Spleen (tissue), 7 donors: ENCODE measurements around the gene SERHL2.
"Not testable (repeated sequence)": the region's sequence is repeated elsewhere in the genome, so short reads cannot be mapped to it uniquely, and the experiment has no call there.

Source experiments
- POLR2A ChIP-seq, 3 donors: fragments of 450-650 bp; IDR thresholded peaks; one replicate each; pipeline ENCODE4 v1.5.1; 2017; ENCODE audit warnings: antibody characterized with exemption in 3 of 3, mild to moderate bottlenecking in 1 of 3
- TF ChIP-seq, protein P1 (sequence below), 11 experiments: fragments of 200-600 bp in 7 of 11; fragments of 450-650 bp in 4 of 11; sonication (generic) in 4 of 11; IDR thresholded peaks in 8 of 11; conservative IDR thresholded peaks in 3 of 11; 1 replicate in 7 of 11; 2 replicates in 4 of 11; pipeline versions ENCODE4 v1.4.0 to v1.8.0; 2016 to 2021; ENCODE audit warnings: antibody characterized with exemption in 11 of 11, inconsistent platforms in 4 of 11, mild to moderate bottlenecking in 1 of 11
- donor health status: DM: no; HTN: no; CAD: no; lungs with moderate emphysema.
- donor health status: DM: no; HTN: no; CAD: no.
- donor health status: DM: no; HTN: no; CAD: no.

DNA sequence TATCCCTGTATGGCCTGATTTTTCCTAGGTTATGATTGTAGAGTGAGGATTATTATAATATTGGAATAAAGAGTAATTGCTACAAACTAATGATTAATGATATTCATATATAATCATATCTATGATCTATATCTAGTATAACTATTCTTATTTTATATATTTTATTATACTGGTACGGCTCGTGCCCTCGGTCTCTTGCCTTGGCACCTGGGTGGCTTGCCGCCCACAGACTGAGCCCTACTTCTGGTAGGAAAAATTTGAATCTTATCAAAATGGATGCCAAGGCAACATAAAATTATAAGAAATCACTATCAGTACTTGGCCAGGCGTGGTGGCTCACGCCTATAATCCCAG, 1.5 kb upstream of the SERHL2 start:
- TF ChIP-seq POLR2A (IDR thresholded peaks at IDR 0.05): not testable (repeated sequence)
- TF ChIP-seq, protein P1, sequence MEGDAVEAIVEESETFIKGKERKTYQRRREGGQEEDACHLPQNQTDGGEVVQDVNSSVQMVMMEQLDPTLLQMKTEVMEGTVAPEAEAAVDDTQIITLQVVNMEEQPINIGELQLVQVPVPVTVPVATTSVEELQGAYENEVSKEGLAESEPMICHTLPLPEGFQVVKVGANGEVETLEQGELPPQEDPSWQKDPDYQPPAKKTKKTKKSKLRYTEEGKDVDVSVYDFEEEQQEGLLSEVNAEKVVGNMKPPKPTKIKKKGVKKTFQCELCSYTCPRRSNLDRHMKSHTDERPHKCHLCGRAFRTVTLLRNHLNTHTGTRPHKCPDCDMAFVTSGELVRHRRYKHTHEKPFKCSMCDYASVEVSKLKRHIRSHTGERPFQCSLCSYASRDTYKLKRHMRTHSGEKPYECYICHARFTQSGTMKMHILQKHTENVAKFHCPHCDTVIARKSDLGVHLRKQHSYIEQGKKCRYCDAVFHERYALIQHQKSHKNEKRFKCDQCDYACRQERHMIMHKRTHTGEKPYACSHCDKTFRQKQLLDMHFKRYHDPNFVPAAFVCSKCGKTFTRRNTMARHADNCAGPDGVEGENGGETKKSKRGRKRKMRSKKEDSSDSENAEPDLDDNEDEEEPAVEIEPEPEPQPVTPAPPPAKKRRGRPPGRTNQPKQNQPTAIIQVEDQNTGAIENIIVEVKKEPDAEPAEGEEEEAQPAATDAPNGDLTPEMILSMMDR (IDR thresholded peaks at IDR 0.05 in 8 of 11, conservative IDR thresholded peaks at IDR 0.05 in 3 of 11): peak in 3 of 11 experiments; percentile 3 to 53 (median 15)
